Measurements from ENCODE around the gene YEATS4. TPM values are rescaled to one million over a fixed set of nuclear protein-coding genes. Genes with fewer than 3 reads are reported as not detected.

YEATS4 gene
- total RNA-seq, 1 donor from 2014 or later = 32.7 TPM

GRCh38 chr12:69433653-69434052 lies 74.1 kb downstream of the YEATS4 start:
- no peak for DNase-seq (ENCODE audit: low spot score, unreplicated experiment)
- Mint-ChIP-seq H3K27ac (no peak overlapping the region), H3K27me3 (peaks cover 3% of the 10 kb centered on the region), H3K4me3 (ENCODE audit: low read depth) (no peak overlapping the region), H3K36me3 (ENCODE audit: insufficient read depth) (no peaks in the 10 kb centered on the region), H3K9me3 (ENCODE audit: low read depth) (no peaks in the 10 kb centered on the region), H3K4me1 (ENCODE audit: low read depth) (peaks cover 4% of the 10 kb centered on the region)
- no peak for TF ChIP-seq CTCF (IDR thresholded peaks at IDR 0.05; ENCODE audit: unreplicated experiment)

DNA sequence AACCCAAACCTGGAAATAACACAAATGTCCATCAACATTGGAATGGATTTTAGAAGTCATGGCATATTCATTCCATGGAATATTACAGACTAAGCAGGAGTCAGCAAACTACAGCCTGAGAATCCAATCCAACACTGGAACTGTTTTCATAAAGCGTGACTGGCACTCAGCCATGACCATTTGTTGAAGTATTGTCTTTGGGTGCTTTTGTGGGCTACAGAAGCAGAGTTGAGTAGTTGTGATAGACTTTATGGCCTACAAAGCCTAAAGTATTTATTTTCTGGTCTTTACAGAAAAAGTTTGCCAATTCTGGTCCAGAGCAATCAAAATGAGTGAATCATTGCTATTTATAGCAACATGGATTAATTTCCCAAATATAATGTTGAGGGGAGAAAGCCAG lies 76.1 kb downstream of the YEATS4 start:
- H3K9me3 Mint-ChIP-seq (ENCODE audit: low read depth) = no peaks in the 10 kb centered on the region
- H3K27ac Mint-ChIP-seq = no peak overlapping the region
- no peak for DNase-seq (ENCODE audit: low spot score, unreplicated experiment)
- H3K36me3 Mint-ChIP-seq (ENCODE audit: insufficient read depth) = no peaks in the 10 kb centered on the region
- no peak for TF ChIP-seq CTCF (IDR thresholded peaks at IDR 0.05; ENCODE audit: unreplicated experiment)
- H3K4me1 Mint-ChIP-seq (ENCODE audit: low read depth) = peaks cover 8% of the 10 kb centered on the region
- H3K27me3 Mint-ChIP-seq = peaks cover 3% of the 10 kb centered on the region
- H3K4me3 Mint-ChIP-seq (ENCODE audit: low read depth) = no peak overlapping the region

DNA sequence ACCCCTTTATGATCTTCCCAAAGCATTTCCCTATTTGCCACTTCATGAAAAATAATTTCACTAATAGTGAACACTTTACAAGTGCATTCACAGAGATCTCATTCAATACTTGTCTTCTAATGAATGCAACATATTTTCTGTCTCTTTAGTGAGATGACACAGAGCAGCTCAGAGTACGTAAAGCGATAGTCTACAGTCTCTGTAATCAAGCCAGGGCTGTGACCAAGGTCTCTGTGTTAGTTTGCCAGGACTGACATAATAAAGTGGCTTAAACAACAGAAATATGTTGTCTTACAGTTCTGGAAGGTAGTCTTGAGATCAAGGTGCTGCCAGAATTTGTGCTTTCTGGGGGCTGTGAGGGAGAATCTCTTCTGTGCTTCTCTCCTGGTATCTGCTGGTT lies 77.5 kb downstream of the YEATS4 start:
- H3K27ac Mint-ChIP-seq = no peak overlapping the region
- H3K27me3 Mint-ChIP-seq = no peaks in the 10 kb centered on the region
- H3K4me3 Mint-ChIP-seq (ENCODE audit: low read depth) = no peak overlapping the region
- DNase-seq (ENCODE audit: low spot score, unreplicated experiment) = no peak
- H3K4me1 Mint-ChIP-seq (ENCODE audit: low read depth) = peaks cover 11% of the 10 kb centered on the region
- no peak for TF ChIP-seq CTCF (IDR thresholded peaks at IDR 0.05; ENCODE audit: unreplicated experiment)
- no peaks in the 10 kb centered on the region for H3K9me3 Mint-ChIP-seq (ENCODE audit: low read depth)
- H3K36me3 Mint-ChIP-seq (ENCODE audit: insufficient read depth) = no peaks in the 10 kb centered on the region

GRCh38 chr12:69438539-69438938 lies 79.0 kb downstream of the YEATS4 start:
- Mint-ChIP-seq H3K27me3 (no peaks in the 10 kb centered on the region), H3K27ac (no peak overlapping the region), H3K36me3 (ENCODE audit: insufficient read depth) (no peaks in the 10 kb centered on the region), H3K4me1 (ENCODE audit: low read depth) (peaks cover 14% of the 10 kb centered on the region), H3K9me3 (ENCODE audit: low read depth) (no peaks in the 10 kb centered on the region), H3K4me3 (ENCODE audit: low read depth) (no peak overlapping the region)
- no peak for DNase-seq (ENCODE audit: low spot score, unreplicated experiment)
- no peak for TF ChIP-seq CTCF (IDR thresholded peaks at IDR 0.05; ENCODE audit: unreplicated experiment)

DNA sequence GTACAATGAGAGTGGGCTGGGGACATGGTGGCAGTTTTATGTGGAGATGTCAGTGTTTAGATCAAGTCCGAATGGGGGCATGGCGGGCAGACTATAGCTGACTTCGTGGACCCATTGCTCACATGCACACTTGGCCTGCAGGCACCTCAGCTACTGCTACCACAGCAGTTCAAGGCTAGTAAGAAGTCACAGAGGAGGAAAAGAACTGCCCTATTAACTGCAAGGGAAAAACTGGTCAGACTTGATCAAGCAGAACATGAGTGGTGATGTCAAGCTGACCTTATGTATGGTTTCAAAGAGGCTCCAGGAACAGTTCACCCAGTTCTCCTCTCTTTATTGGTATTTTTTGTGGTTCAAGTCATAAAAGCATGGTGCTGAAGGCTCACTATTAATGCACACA lies 80.5 kb downstream of the YEATS4 start:
- Mint-ChIP-seq H3K36me3 (ENCODE audit: insufficient read depth) (peaks cover 2% of the 10 kb centered on the region), H3K27ac (no peak overlapping the region), H3K4me1 (ENCODE audit: low read depth) (peaks cover 14% of the 10 kb centered on the region), H3K4me3 (ENCODE audit: low read depth) (no peak overlapping the region), H3K27me3 (no peaks in the 10 kb centered on the region), H3K9me3 (ENCODE audit: low read depth) (peaks cover 2% of the 10 kb centered on the region)
- DNase-seq (ENCODE audit: low spot score, unreplicated experiment) = no peak
- TF ChIP-seq CTCF (IDR thresholded peaks at IDR 0.05; ENCODE audit: unreplicated experiment) = no peak

Other genes with a start within 250 kb of the YEATS4 start
- 154 and 156 TPM in 2 replicates for gene CPSF6, start 120.2 kb upstream of the YEATS4 start, total RNA-seq
- gene LYZ, start 11.4 kb upstream of the YEATS4 start, total RNA-seq = 8.8 and 11.1 TPM in 2 replicates
- gene FRS2, start 110.6 kb downstream of the YEATS4 start, total RNA-seq = 42.3 and 42.6 TPM in 2 replicates
- gene CCT2, start 225.7 kb downstream of the YEATS4 start, total RNA-seq = 254 and 266 TPM in 2 replicates

Data from progenitor cell of endocrine pancreas (in vitro differentiated cells).